Heart right ventricle (tissue), 16 donors: ENCODE results near the gene TNFAIP8L3. TPM values are rescaled to one million over a fixed set of nuclear protein-coding genes. Genes with fewer than 3 reads are reported as not detected.
A peak's percentile ranks its signal among the peaks of the same experiment; 100 is the strongest.

Experiments
- ATAC-seq, 8 donors: fragments of 200-7000 bp; cut with Tn5 transposase; one replicate each; pipeline ENCODE4 v1.9.1; 2020; ENCODE audit warnings: mild to moderate bottlenecking in 8 of 8, moderate library complexity in 8 of 8, moderate number of reproducible peaks in 1 of 8
- DNase-seq, 2 donors: peaks; one replicate each; pipeline ENCODE4 v3.0.0-alpha.2; 2020
- H3K27ac ChIP-seq, 10 donors: fragments of 200-600 bp; sonication (generic) in 2 of 10; one replicate each; pipeline versions ENCODE4 v1.5.0 to v1.8.0; 2020 to 2022; ENCODE audit warnings: mild to moderate bottlenecking in 3 of 10
- H3K27me3 ChIP-seq, 7 donors: fragments of 200-600 bp; one replicate each; pipeline ENCODE4 v1.8.0; 2021 to 2022; ENCODE audit warnings: mild to moderate bottlenecking in 2 of 7
- H3K36me3 ChIP-seq, 9 donors: fragments of 200-600 bp; sonication (generic) in 1 of 9; one replicate each; pipeline versions ENCODE4 v1.5.0 to v1.8.0; 2020 to 2022; ENCODE audit warnings: mild to moderate bottlenecking in 2 of 9
- H3K4me1 ChIP-seq, 9 donors: fragments of 200-600 bp; sonication (generic) in 1 of 9; one replicate each; pipeline versions ENCODE4 v1.5.0 to v1.8.0; 2020 to 2022; ENCODE audit warnings: mild to moderate bottlenecking in 4 of 9
- H3K4me3 ChIP-seq, 10 donors: fragments of 200-600 bp; sonication (generic) in 2 of 10; one replicate each; pipeline versions ENCODE4 v1.5.0 to v1.8.0; 2020 to 2022; ENCODE audit warnings: mild to moderate bottlenecking in 7 of 10, moderate library complexity in 2 of 10
- H3K9me3 ChIP-seq, 11 donors: fragments of 200-600 bp in 10 of 11; sonication (generic) in 2 of 11; one replicate each; pipeline versions ENCODE4 v1.5.0 to v1.8.0; 2013 to 2022; ENCODE audit warnings: mild to moderate bottlenecking in 2 of 11, control low read depth in 1 of 11, moderate library complexity in 1 of 11
- WGBS, 2 donors: extraction: QIAGEN DNeasy Blood & Tissue Kit; methylation state at CpG; one replicate each; pipeline ENCODE4 v1.1.7; 2013; ENCODE audit warnings: inconsistent platforms in 1 of 2; 5-methylcytosine and 5-hydroxymethylcytosine counted together
- intact Hi-C, 10 donors: fragments of 100-400 bp; cut with DNase I; formaldehyde crosslinking; loops; one replicate each; pipeline versions ENCODE4 v1.11.1 to v1.14.2; 2022
- polyA plus RNA-seq, 2 donors: library from polyadenylated mRNA; stranded (reverse); fragments of 200-250 nt; gene quantifications; one replicate each; pipeline ENCODE4 v1.2.3, GENCODE V29; 2013
- total RNA-seq, 10 donors: library from RNA; stranded (reverse); fragmentation: NEBNext Ultra II Directional in 3 of 10; extraction: Animal tissue kit (Norgen Biotek cat#: 25700) in 3 of 10; gene quantifications; one replicate each; pipeline versions ENCODE4 v1.2.1 to v1.2.4, GENCODE V29; 2021 to 2023
- TF ChIP-seq, protein P1 (sequence below), 9 donors: fragments of 200-600 bp; sonication (generic) in 2 of 9; IDR thresholded peaks; one replicate each; pipeline versions ENCODE4 v1.5.0 to v1.8.0; 2021 to 2022; ENCODE audit warnings: antibody characterized with exemption in 9 of 9, mild to moderate bottlenecking in 5 of 9, moderate library complexity in 1 of 9
- donor health status: Arrhythmogenic right ventricular cardiomyopathy.
- donor health status: ischemic (EF 13 %, LVEDD 7.1; RV severe dilation, severe dysfunction).
- donor health status: healthy with polysubstance abuse.
- donor health status: DM: no; HTN: yes; CAD: no.
- donor health status: DM: no; HTN: no; CAD: no.
- donor health status: ischemic (EF 25% LVEDD 6.9; RV normal size, moderate dysfunction).
- donor health status: ischemic (EF 25% LVEDD 5.7; RV mildly dilated, moderate dysfunction).
- donor health status: healthy.
- donor health status: DM: yes; HTN: yes; CAD: no.
- donor health status: Ischemic cardiomyopathy.
- donor health status: ischemic (EF 35%, LVEDD 5.7; RV mildly dilated, moderate dysfunction).
- donor health status: nonischemic (EF 11% LVEDD 7.7; RV severe dilation, severe dysfunction).
- donor health status: DM: yes; HTN: yes; CAD: no.
- donor health status: PGD.
- donor health status: ischemic (EF 29% LVEDD 5.4; RV normal size, mild dysfunction).
- donor health status: nonischemic (EF 23%, LVEDD 6.1; RV moderate dilation, normal function).

The TNFAIP8L3 gene
- total and polyA plus RNA-seq, 12 donors = 1.3 to 14.4 (median 3.4) TPM

DNA sequence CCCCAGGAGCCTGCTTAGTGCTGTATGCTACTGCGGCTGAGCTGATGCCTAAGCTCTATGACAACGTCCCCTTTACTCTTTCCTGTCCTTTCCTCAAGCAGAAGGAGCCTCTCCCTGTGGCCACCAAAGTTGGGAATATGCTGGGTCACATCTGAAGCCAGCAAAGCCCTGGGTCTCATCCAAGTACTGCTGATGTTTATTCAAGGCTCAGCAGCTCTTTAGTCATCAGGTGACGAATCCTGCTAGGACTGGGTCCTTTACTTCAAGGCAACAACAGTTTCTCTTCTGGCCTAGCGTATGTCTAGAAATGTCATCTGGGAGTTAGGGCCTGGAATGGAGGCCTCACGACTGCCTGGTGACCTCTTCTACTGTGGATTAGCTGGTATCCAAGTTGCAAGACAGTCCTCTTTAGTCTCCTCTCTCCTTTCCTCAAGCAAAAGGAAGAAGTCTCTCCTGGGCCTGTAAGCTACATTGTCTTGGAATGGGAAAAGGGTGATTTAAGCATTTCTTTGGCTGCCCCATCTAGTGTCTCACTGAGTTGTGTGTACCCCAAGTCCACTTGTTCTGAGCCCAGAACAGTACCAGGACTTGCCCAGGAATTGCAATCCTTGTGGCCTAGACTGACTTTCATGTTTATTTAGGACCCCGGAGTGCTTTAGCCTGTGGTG lies 63.9 kb downstream of the TNFAIP8L3 start:
- intact Hi-C loops = no loop called here
- ATAC-seq = peak in 2 of 8 donors; percentile 24 to 63

DNA sequence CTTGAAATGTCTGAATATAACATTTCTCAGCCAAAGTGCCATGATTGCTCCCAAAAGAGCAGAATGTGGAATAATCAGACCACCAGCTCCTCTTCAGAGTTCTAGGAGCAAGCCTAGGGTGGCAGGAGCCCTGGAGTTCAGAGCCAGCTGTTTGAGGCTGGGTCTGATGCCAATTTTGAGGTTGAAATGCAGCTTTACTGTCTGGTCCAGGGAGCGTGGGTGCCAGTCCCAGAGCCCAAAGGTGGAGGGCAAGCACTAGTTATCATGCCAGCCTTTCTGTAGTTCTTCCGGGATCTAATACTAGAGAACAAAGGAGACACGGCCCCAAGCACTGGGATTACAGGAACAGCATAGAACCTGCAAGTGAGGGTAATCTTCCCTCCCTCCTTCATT lies 69.3 kb downstream of the TNFAIP8L3 start:
- Histone ChIP-seq H3K4me3 (no peak overlapping the region), H3K36me3 (no peaks in the 10 kb centered on the region), H3K27ac (no peak overlapping the region), H3K4me1 (peaks cover 0 to 5% (median 0%) of the 10 kb centered on the region in 9 donors), H3K9me3 (no peaks in the 10 kb centered on the region), H3K27me3 (no peaks in the 10 kb centered on the region)
- TF ChIP-seq, protein P1, sequence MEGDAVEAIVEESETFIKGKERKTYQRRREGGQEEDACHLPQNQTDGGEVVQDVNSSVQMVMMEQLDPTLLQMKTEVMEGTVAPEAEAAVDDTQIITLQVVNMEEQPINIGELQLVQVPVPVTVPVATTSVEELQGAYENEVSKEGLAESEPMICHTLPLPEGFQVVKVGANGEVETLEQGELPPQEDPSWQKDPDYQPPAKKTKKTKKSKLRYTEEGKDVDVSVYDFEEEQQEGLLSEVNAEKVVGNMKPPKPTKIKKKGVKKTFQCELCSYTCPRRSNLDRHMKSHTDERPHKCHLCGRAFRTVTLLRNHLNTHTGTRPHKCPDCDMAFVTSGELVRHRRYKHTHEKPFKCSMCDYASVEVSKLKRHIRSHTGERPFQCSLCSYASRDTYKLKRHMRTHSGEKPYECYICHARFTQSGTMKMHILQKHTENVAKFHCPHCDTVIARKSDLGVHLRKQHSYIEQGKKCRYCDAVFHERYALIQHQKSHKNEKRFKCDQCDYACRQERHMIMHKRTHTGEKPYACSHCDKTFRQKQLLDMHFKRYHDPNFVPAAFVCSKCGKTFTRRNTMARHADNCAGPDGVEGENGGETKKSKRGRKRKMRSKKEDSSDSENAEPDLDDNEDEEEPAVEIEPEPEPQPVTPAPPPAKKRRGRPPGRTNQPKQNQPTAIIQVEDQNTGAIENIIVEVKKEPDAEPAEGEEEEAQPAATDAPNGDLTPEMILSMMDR (IDR thresholded peaks at IDR 0.05) = no peak
- DNase-seq (no peak), ATAC-seq (no peak)
- 89% methylated on average over 3 of the region's 3 CpGs for WGBS, 2 donors
- intact Hi-C loops = no loop called here

More for the DNA sequence above, 63.9 kb downstream of the TNFAIP8L3 start:
- Histone ChIP-seq H3K27ac (no peak overlapping the region), H3K4me3 (no peak overlapping the region), H3K36me3 (no peaks in the 10 kb centered on the region), H3K9me3 (no peaks in the 10 kb centered on the region), H3K4me1 (peaks cover 0 to 3% (median 0%) of the 10 kb centered on the region in 9 donors), H3K27me3 (no peaks in the 10 kb centered on the region)
- TF ChIP-seq, protein P1 (IDR thresholded peaks at IDR 0.05) = no peak
- 82 to 91% methylated on average over 6 of the region's 6 CpGs for WGBS, 2 donors
- DNase-seq = no peak

DNA sequence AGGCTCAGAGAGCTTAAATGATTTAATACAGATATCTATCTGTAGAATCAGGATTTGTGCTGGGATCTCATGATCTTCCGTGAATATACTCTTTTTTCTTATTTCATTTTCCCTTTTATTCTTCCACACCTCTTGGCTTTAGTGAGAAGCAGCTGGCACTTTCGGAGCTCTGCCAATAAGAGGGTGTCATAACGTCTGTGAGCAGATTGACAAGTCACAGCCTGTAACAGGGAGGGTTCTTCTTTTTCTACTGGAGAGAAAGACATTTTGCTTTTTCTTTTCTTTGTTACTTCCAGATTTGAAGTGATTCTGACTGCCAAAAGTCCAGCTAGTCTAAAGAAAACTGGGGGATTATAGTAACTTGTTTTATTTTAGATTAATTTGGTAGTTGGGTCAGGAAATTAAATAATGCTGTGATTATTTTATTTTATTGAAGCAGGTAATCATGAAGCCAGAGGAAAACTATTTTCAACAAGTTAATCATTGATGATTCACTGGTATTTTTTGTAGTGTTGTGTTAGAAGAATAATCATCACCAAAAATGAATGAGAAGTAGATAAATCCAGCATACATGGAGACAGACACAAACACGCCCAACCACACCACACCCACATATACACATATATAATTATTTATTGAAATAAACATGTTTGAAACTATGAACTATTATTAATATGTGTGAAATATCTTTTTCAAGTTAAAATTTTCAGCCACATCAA lies 69.8 kb downstream of the TNFAIP8L3 start:
- 61 to 64% methylated on average over 4 of the region's 4 CpGs for WGBS, 2 donors
- peaks cover 0 to 4% (median 0%) of the 10 kb centered on the region in 11 donors for H3K9me3 ChIP-seq
- H3K36me3 ChIP-seq = no peaks in the 10 kb centered on the region
- H3K27ac ChIP-seq = no peak overlapping the region
- no peak overlapping the region for H3K4me3 ChIP-seq
- H3K4me1 ChIP-seq = peaks cover 0 to 5% (median 0%) of the 10 kb centered on the region in 9 donors
- H3K27me3 ChIP-seq = no peaks in the 10 kb centered on the region
- no peak for DNase-seq
- TF ChIP-seq, protein P1 (IDR thresholded peaks at IDR 0.05) = no peak
- peak in 1 of 8 donors; percentile 66 for ATAC-seq
- intact Hi-C loops = no loop called here

DNA sequence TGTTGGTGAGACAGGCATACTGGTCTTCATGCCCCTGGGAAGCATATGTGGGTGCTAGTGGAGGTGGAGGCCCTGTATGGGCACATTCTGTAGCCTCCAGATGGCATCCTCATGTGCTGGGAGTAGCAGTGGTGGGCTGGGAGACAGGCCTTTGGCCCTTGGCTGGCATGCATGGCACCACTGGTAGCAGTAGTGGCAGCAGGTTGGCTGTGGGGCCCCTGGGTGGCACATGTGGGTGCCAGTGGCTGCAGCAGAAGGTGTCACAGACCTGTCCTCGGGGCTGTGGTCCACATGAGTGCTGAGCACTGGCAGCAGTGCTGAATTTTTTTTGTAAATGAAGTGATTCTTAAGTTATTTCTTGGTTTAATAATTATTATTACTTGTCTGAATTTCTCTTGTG lies 71.2 kb downstream of the TNFAIP8L3 start:
- no peak for DNase-seq
- no peaks in the 10 kb centered on the region for H3K27me3 ChIP-seq
- intact Hi-C loops = no loop called here
- TF ChIP-seq, protein P1 (IDR thresholded peaks at IDR 0.05) = no peak
- no peak for ATAC-seq
- H3K4me1 ChIP-seq = peaks cover 0 to 5% (median 0%) of the 10 kb centered on the region in 9 donors
- H3K36me3 ChIP-seq = no peaks in the 10 kb centered on the region
- 92 to 93% methylated on average over 1 of the region's 1 CpG for WGBS, 2 donors
- H3K9me3 ChIP-seq = peaks cover 0 to 14% (median 7%) of the 10 kb centered on the region in 11 donors
- no peak overlapping the region for H3K27ac ChIP-seq
- H3K4me3 ChIP-seq = no peak overlapping the region
